NCI-H1105 treated with DMSO at 0.1 percent for 48 hours (cell line): ENCODE measurements around the gene SYNPO.

Source experiments
- DNase-seq: peaks from one replicate; lab custom pipeline; 2025; lab: John Stamatoyannopoulos, UW

Gene SYNPO

GRCh38 chr5:150658699-150659265 is 18.3 kb downstream of the SYNPO start:
- no peak for DNase-seq

GRCh38 chr5:150659360-150660107 is 19.1 kb downstream of the SYNPO start:
- DNase-seq = no peak

GRCh38 chr5:150660108-150660831 is 19.8 kb downstream of the SYNPO start:
- no peak for DNase-seq

GRCh38 chr5:150661086-150661485 is 20.6 kb downstream of the SYNPO start, which contains the start of gene MYOZ3:
Gene MYOZ3, plus strand, starts transcription at chr5:150661251. Its CDS starts 1,691 bp downstream, at chr5:150662942.
- DNase-seq = no peak

GRCh38 chr5:150661821-150662596 is 21.5 kb downstream of the SYNPO start:
- no peak for DNase-seq

- no peak for DNase-seq
Measured at GRCh38 chr5:150662731-150663516, 22.5 kb downstream of the SYNPO start.

- no peak for DNase-seq
Measured at GRCh38 chr5:150663936-150664335, 23.5 kb downstream of the SYNPO start.

GRCh38 chr5:150665044-150665443 is 24.6 kb downstream of the SYNPO start:
- DNase-seq = no peak

GRCh38 chr5:150670275-150670947 is 30.0 kb downstream of the SYNPO start:
- no peak for DNase-seq

- DNase-seq = no peak
Measured at GRCh38 chr5:150670948-150671310, 30.5 kb downstream of the SYNPO start.

- no peak for DNase-seq
Measured at GRCh38 chr5:150671509-150672236, 31.2 kb downstream of the SYNPO start.

GRCh38 chr5:150672237-150672883 is 31.9 kb downstream of the SYNPO start:
- DNase-seq = no peak

- no peak for DNase-seq
Measured at GRCh38 chr5:150672884-150673275, 32.4 kb downstream of the SYNPO start.

GRCh38 chr5:150674341-150674821 is 33.9 kb downstream of the SYNPO start:
- no peak for DNase-seq

GRCh38 chr5:150675069-150675468 is 34.6 kb downstream of the SYNPO start:
- no peak for DNase-seq

GRCh38 chr5:150676578-150676977 is 36.1 kb downstream of the SYNPO start:
- no peak for DNase-seq

GRCh38 chr5:150689120-150689519 is 48.7 kb downstream of the SYNPO start:
- no peak for DNase-seq

GRCh38 chr5:150690760-150691159 is 50.3 kb downstream of the SYNPO start:
- no peak for DNase-seq

- no peak for DNase-seq
Measured at GRCh38 chr5:150692276-150692675, 51.8 kb downstream of the SYNPO start.

- no peak for DNase-seq
Measured at GRCh38 chr5:150694612-150695011, 54.2 kb downstream of the SYNPO start.
